ENCODE data around the gene DGKD.

- TF ChIP-seq CTCF (IDR thresholded peaks at IDR 0.05), result no peak
- TF ChIP-seq POLR2A (IDR thresholded peaks at IDR 0.05), result no peak
Observed at GRCh38 chr2:233464531-233465240, 110.4 kb downstream of the DGKD start.

All from prostate gland (tissue), 2 donors.